ENCODE data around the gene NIPAL4.

DNA sequence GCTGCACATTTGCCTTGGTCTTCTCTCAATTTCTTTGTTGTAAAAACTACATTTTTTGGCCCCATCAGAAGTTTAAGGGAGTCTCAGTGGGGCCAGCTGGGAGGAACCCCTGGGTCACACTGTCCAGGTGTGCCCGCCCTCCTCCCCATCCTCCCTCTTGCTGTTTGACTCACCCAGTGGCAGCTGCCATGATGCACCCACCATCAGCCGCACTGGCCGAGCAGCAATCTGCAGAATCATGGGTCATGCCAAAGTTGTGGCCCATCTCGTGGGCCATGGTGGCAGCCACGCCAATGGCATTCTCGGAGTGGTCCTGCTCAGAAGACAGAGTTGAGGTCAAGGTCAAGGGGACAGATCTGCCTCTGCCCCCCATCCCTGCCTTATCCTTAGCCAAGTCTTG, 45.5 kb downstream of the NIPAL4 start:
- TF ChIP-seq, protein P1, sequence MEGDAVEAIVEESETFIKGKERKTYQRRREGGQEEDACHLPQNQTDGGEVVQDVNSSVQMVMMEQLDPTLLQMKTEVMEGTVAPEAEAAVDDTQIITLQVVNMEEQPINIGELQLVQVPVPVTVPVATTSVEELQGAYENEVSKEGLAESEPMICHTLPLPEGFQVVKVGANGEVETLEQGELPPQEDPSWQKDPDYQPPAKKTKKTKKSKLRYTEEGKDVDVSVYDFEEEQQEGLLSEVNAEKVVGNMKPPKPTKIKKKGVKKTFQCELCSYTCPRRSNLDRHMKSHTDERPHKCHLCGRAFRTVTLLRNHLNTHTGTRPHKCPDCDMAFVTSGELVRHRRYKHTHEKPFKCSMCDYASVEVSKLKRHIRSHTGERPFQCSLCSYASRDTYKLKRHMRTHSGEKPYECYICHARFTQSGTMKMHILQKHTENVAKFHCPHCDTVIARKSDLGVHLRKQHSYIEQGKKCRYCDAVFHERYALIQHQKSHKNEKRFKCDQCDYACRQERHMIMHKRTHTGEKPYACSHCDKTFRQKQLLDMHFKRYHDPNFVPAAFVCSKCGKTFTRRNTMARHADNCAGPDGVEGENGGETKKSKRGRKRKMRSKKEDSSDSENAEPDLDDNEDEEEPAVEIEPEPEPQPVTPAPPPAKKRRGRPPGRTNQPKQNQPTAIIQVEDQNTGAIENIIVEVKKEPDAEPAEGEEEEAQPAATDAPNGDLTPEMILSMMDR (conservative IDR thresholded peaks at IDR 0.05; ENCODE audit: low read length), result no peak
- no peak for TF ChIP-seq EZH2phosphoT487 (IDR thresholded peaks at IDR 0.05; ENCODE audit: borderline replicate concordance, low read depth, low read length)

All from OCI-LY7 (cell line).